Stimulated activated CD4-positive, alpha-beta T cell treated with anti-CD3 and anti-CD28 coated beads, Interleukin-15, amount 100 ng/mL, for 48 hours (primary cell): ENCODE measurements around the gene SDCCAG8.
"Not testable (repeated sequence)": the region's sequence is repeated elsewhere in the genome, so short reads cannot be mapped to it uniquely, and the experiment has no call there.

ENCODE experiments used
- DNase-seq, 2 donors: peaks; one replicate each; pipeline ENCODE4 v3.0.0-alpha.2; 2020; ENCODE audit warnings: low read depth in 2 of 2

Gene SDCCAG8

GRCh38 chr1:243332440-243332839 is 76.6 kb downstream of the SDCCAG8 start:
- DNase-seq = no peak

GRCh38 chr1:243335292-243335691 is 79.5 kb downstream of the SDCCAG8 start:
- DNase-seq = no peak

- DNase-seq = no peak
Observed at GRCh38 chr1:243336163-243336562, 80.3 kb downstream of the SDCCAG8 start.

- not testable (repeated sequence) for DNase-seq
Observed at GRCh38 chr1:243338848-243339247, 83.0 kb downstream of the SDCCAG8 start.

GRCh38 chr1:243341074-243341473 is 85.2 kb downstream of the SDCCAG8 start:
- no peak for DNase-seq

- DNase-seq = no peak
Observed at GRCh38 chr1:243343970-243344937, 88.4 kb downstream of the SDCCAG8 start.

GRCh38 chr1:243345205-243345604 is 89.4 kb downstream of the SDCCAG8 start:
- DNase-seq = no peak

GRCh38 chr1:243346016-243346415 is 90.2 kb downstream of the SDCCAG8 start:
- no peak for DNase-seq

- no peak for DNase-seq
Observed at GRCh38 chr1:243346468-243346867, 90.6 kb downstream of the SDCCAG8 start.

GRCh38 chr1:243348331-243348730 is 92.5 kb downstream of the SDCCAG8 start:
- DNase-seq = no peak

- DNase-seq = no peak
Observed at GRCh38 chr1:243349128-243349527, 93.3 kb downstream of the SDCCAG8 start.

GRCh38 chr1:243351337-243351736 is 95.5 kb downstream of the SDCCAG8 start:
- no peak for DNase-seq

GRCh38 chr1:243354511-243355153 is 98.8 kb downstream of the SDCCAG8 start:
- no peak for DNase-seq

GRCh38 chr1:243363832-243364231 is 108.0 kb downstream of the SDCCAG8 start:
- DNase-seq = no peak

- no peak for DNase-seq
Observed at GRCh38 chr1:243364330-243364729, 108.5 kb downstream of the SDCCAG8 start.

GRCh38 chr1:243364866-243365265 is 109.0 kb downstream of the SDCCAG8 start:
- DNase-seq = no peak

- DNase-seq = no peak
Observed at GRCh38 chr1:243367314-243367713, 111.5 kb downstream of the SDCCAG8 start.

GRCh38 chr1:243374412-243374811 is 118.6 kb downstream of the SDCCAG8 start:
- no peak for DNase-seq

GRCh38 chr1:243375596-243375995 is 119.8 kb downstream of the SDCCAG8 start:
- no peak for DNase-seq

- DNase-seq = no peak
Observed at GRCh38 chr1:243378669-243379068, 122.8 kb downstream of the SDCCAG8 start.

- DNase-seq = no peak
Observed at GRCh38 chr1:243379208-243379607, 123.4 kb downstream of the SDCCAG8 start.

GRCh38 chr1:243379706-243380105 is 123.9 kb downstream of the SDCCAG8 start:
- DNase-seq = no peak

GRCh38 chr1:243388276-243388675 is 132.4 kb downstream of the SDCCAG8 start:
- no peak for DNase-seq
